Duodenal mucosa (tissue), 2 donors: ENCODE results near the gene CENPVL1.
"Not testable (repeated sequence)": the region's sequence is repeated elsewhere in the genome, so short reads cannot be mapped to it uniquely, and the experiment has no call there.

Experiments used
- H3K27ac ChIP-seq: one replicate; pipeline ENCODE4 v1.7.0; 2013; ENCODE audit warnings: low read depth, low read length
- H3K27me3 ChIP-seq, 2 donors: one replicate each; pipeline ENCODE4 v1.7.0; 2013; ENCODE audit warnings: low read length in 2 of 2, control low read depth in 1 of 2; ENCODE audit not compliant: insufficient read depth in 2 of 2, control insufficient read depth in 1 of 2
- H3K36me3 ChIP-seq, 2 donors: one replicate each; pipeline ENCODE4 v1.7.0; 2013; ENCODE audit warnings: low read length in 2 of 2, control low read depth in 1 of 2; ENCODE audit not compliant: insufficient read depth in 2 of 2, control insufficient read depth in 1 of 2
- H3K4me1 ChIP-seq, 2 donors: one replicate each; pipeline ENCODE4 v1.7.0; 2013; ENCODE audit warnings: low read length in 2 of 2, control low read depth in 1 of 2; ENCODE audit not compliant: insufficient read depth in 2 of 2, control insufficient read depth in 1 of 2
- H3K4me3 ChIP-seq, 2 donors: one replicate each; pipeline ENCODE4 v1.7.0; 2013; ENCODE audit warnings: low read length in 2 of 2, low read depth in 1 of 2
- H3K9ac ChIP-seq, 2 donors: one replicate each; pipeline ENCODE4 v1.7.0; 2013; ENCODE audit warnings: low read length in 2 of 2, low read depth in 1 of 2
- H3K9me3 ChIP-seq, 2 donors: one replicate each; pipeline ENCODE4 v1.7.0; 2013; ENCODE audit warnings: low read length in 2 of 2, control low read depth in 1 of 2; ENCODE audit not compliant: control insufficient read depth in 1 of 2

Gene CENPVL1

GRCh38 chrX:51710277-51711164, at the start of gene CENPVL1:
TSS of gene CENPVL1 (plus strand) at chrX:51710512. CDS start at chrX:51710512, 0 bp downstream.
- not testable (repeated sequence) for H3K4me3 ChIP-seq, H3K4me1 ChIP-seq, H3K9ac ChIP-seq, H3K27ac ChIP-seq, H3K9me3 ChIP-seq, H3K27me3 ChIP-seq, H3K36me3 ChIP-seq

DNA sequence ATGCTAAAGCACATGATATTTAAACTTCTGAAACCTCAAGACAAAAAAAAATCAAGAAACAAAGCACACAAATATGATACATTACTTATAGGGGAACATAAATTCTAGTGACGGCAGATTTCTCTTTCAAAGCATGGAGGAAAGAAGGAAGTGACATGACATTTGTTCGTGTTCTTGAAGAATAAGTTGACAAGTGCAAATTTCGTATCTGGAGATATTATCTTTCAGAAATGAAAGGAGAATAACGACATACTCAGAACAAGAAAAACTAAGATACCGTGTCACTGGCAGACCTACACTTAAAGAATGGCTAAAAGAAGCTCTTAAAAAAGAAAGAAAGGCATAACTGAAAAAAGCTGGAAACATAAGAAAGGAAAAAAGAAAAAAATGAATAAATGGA, 44.3 kb upstream of the CENPVL1 start:
- Histone ChIP-seq H3K9me3 (no peaks in the 10 kb centered on the region), H3K4me3 (no peak overlapping the region), H3K27ac (no peak overlapping the region), H3K9ac (no peak overlapping the region), H3K36me3 (no peaks in the 10 kb centered on the region), H3K4me1 (no peaks in the 10 kb centered on the region), H3K27me3 (no peaks in the 10 kb centered on the region)

DNA sequence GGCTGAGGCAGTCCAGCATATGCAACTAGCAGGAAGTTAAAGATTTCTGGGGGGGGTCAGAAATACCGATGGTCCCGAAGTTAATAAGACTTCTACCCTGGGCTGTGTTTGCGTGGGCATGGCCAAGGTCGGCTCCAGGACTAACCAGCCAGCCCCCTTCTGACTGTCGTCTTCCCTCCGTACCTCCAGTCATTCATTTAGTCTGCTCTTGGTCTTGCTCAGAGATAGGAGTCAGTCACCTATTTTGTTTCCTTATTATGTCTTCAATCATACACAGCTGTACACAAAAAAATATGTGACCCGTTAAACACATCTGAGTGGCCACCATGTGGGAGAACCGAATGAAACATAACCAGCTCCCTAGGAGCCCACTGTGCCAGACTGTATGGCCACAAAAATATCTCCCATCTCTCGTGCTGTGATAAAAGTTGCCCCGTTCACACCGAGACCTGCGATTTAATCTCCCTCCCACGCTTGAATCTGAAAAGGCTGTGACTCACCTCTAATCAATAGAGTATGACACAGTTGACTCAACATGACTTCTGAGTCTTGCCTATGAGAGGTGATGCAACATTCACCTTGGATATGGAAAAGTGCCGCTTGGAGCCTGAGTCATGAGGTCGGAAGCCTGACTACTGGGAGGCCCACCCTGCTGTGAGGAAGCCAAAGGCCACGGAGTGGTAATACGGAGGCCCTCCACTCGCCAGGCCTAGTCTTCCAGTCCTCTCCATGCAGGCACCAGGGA, 30.5 kb upstream of the CENPVL1 start:
- not testable (repeated sequence) for H3K9me3 ChIP-seq, H3K27ac ChIP-seq, H3K4me3 ChIP-seq, H3K36me3 ChIP-seq, H3K27me3 ChIP-seq, H3K9ac ChIP-seq, H3K4me1 ChIP-seq

- not testable (repeated sequence) for H3K9ac ChIP-seq, H3K4me3 ChIP-seq, H3K9me3 ChIP-seq, H3K27me3 ChIP-seq, H3K36me3 ChIP-seq, H3K4me1 ChIP-seq, H3K27ac ChIP-seq
Observed at GRCh38 chrX:51681808-51682719, 28.2 kb upstream of the CENPVL1 start.

GRCh38 chrX:51682720-51683062, 27.6 kb upstream of the CENPVL1 start, which contains the start of gene CENPVL2:
TSS of gene CENPVL2 (minus strand) at chrX:51682831. CDS start at chrX:51682831, 0 bp downstream.
- not testable (repeated sequence) for H3K4me1 ChIP-seq, H3K27ac ChIP-seq, H3K9ac ChIP-seq, H3K9me3 ChIP-seq, H3K27me3 ChIP-seq, H3K4me3 ChIP-seq, H3K36me3 ChIP-seq

- Histone ChIP-seq H3K9ac (no peak overlapping the region), H3K4me3 (no peak overlapping the region)
Observed at GRCh38 chrX:51694254-51694653, 16.1 kb upstream of the CENPVL1 start.

GRCh38 chrX:51697397-51697796, 12.9 kb upstream of the CENPVL1 start:
- Histone ChIP-seq H3K4me1 (no peaks in the 10 kb centered on the region), H3K27ac (no peak overlapping the region), H3K4me3 (no peak overlapping the region), H3K9ac (no peak overlapping the region), H3K27me3 (no peaks in the 10 kb centered on the region), H3K9me3 (no peaks in the 10 kb centered on the region), H3K36me3 (no peaks in the 10 kb centered on the region)

More at GRCh38 chrX:51694254-51694653, 16.1 kb upstream of the CENPVL1 start:
- H3K36me3 ChIP-seq, result no peaks in the 10 kb centered on the region
- no peaks in the 10 kb centered on the region for H3K4me1 ChIP-seq
- no peaks in the 10 kb centered on the region for H3K27me3 ChIP-seq
- H3K27ac ChIP-seq, result no peak overlapping the region
- H3K9me3 ChIP-seq, result no peaks in the 10 kb centered on the region

- not testable (repeated sequence) for H3K27me3 ChIP-seq, H3K27ac ChIP-seq, H3K4me1 ChIP-seq, H3K9ac ChIP-seq, H3K4me3 ChIP-seq, H3K9me3 ChIP-seq, H3K36me3 ChIP-seq
Observed at GRCh38 chrX:51712943-51713647, 2.8 kb downstream of the CENPVL1 start.

DNA sequence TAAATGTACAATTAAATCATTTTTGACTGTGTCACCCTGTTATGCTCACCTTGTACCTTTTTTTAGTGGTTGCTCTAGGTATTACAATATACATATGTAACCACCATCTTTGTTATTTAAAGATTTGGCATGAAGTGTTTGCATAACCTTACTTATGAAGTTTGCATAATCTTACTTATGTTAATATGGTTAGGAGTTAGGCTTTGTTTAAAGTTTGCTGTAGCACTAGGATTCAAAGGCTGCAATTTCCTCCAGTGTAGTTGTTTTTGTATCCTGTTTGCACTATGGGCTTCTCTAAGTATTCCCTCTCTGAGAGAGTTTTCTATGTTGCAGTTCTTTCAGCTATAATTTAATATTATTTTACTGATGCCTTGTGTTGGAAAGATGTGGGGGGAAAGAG, 17.9 kb downstream of the CENPVL1 start:
- Histone ChIP-seq H3K36me3 (no peaks in the 10 kb centered on the region), H3K27me3 (no peaks in the 10 kb centered on the region), H3K27ac (no peak overlapping the region), H3K9ac (no peak overlapping the region), H3K4me1 (no peaks in the 10 kb centered on the region), H3K4me3 (no peak overlapping the region), H3K9me3 (no peaks in the 10 kb centered on the region)
